Body of pancreas (tissue), 4 donors: Measurements from ENCODE around the gene NTPCR.

Source experiments
- POLR2A ChIP-seq, 3 donors: fragments of 450-650 bp; IDR thresholded peaks; one replicate each; pipeline ENCODE4 v1.6.1; 2016; ENCODE audit warnings: antibody characterized with exemption in 3 of 3, mild to moderate bottlenecking in 2 of 3
- TF ChIP-seq, protein P1 (sequence below), 7 experiments: fragments of 450-650 bp in 4 of 7; fragments of 200-600 bp in 3 of 7; sonication (generic) in 3 of 7; IDR thresholded peaks; one replicate each; pipeline ENCODE4 v1.5.1; 2016 to 2019; ENCODE audit warnings: antibody characterized with exemption in 7 of 7

DNA sequence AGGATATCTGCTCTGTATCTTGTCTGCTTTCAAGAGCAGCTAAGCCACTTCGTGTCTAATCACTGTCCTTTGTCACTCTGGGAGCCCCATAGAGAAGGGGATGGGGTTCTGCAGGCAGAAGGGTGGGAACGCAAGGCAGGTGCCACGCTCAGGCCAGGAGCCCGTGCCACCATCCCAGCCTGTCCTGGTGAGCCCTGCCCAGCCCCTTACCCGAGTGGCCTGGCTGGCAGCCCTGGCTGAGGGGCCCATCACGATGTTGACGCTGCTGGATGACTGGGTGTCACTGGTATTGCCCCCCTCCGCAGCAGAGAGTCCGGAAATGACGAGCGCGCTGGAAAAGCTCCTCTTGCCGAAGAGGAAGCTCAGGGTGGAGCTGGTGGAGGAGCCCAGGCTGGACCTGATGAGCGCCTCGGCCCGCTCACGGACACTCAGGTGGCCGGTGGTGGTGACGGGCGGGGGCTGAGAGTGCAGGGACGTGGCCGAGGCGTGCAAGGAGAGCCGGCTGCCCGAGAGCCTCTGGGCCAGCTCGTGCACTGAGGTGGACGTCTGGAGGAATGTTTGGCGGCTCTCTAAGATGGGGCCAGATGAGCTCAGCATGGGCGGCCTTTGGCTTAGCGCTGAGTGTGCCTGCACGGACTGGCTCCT is 35.6 kb downstream of the NTPCR start:
- TF ChIP-seq, protein P1, sequence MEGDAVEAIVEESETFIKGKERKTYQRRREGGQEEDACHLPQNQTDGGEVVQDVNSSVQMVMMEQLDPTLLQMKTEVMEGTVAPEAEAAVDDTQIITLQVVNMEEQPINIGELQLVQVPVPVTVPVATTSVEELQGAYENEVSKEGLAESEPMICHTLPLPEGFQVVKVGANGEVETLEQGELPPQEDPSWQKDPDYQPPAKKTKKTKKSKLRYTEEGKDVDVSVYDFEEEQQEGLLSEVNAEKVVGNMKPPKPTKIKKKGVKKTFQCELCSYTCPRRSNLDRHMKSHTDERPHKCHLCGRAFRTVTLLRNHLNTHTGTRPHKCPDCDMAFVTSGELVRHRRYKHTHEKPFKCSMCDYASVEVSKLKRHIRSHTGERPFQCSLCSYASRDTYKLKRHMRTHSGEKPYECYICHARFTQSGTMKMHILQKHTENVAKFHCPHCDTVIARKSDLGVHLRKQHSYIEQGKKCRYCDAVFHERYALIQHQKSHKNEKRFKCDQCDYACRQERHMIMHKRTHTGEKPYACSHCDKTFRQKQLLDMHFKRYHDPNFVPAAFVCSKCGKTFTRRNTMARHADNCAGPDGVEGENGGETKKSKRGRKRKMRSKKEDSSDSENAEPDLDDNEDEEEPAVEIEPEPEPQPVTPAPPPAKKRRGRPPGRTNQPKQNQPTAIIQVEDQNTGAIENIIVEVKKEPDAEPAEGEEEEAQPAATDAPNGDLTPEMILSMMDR (IDR thresholded peaks at IDR 0.05), result no peak
- TF ChIP-seq POLR2A (IDR thresholded peaks at IDR 0.05), result no peak
